ENCODE measurements around the gene TTC9C. TPM values are rescaled to one million over a fixed set of nuclear protein-coding genes. Genes with fewer than 3 reads are reported as not detected.
"Not testable (repeated sequence)": the region's sequence is repeated elsewhere in the genome, so short reads cannot be mapped to it uniquely, and the experiment has no call there.

TTC9C gene
- 10 to 100 TPM; 35.2 to 42.4 (median 38.0) TPM for polyA plus RNA-seq (ENCODE audit: insufficient read length in 3 of 3)

- peak; percentile 70 to 81 (median 72) for DNase-seq (ENCODE audit: low read depth in 3 of 3, low spot score in 2 of 3)
Observed at GRCh38 chr11:62728171-62728988, at the start of gene TTC9C. Gene TTC9C (plus strand): TSS chr11:62728486. CDS start chr11:62728849, 363 bp downstream.

GRCh38 chr11:62678770-62679696, 49.3 kb upstream of the TTC9C start, which contains the start of gene UBXN1:
Gene UBXN1 (minus strand): TSS chr11:62679073. CDS start chr11:62678923, 150 bp downstream.
- peak in 1 of 3 donors; percentile 76 for DNase-seq (ENCODE audit: low read depth in 3 of 3, low spot score in 2 of 3)

- no peak for DNase-seq (ENCODE audit: low read depth in 3 of 3, low spot score in 2 of 3)
Observed at GRCh38 chr11:62680825-62681240, 47.5 kb upstream of the TTC9C start.

- no peak for DNase-seq (ENCODE audit: low read depth in 3 of 3, low spot score in 2 of 3)
Observed at GRCh38 chr11:62682518-62682917, 45.8 kb upstream of the TTC9C start.

GRCh38 chr11:62687508-62688396, 40.5 kb upstream of the TTC9C start:
- no peak for DNase-seq (ENCODE audit: low read depth in 3 of 3, low spot score in 2 of 3)

GRCh38 chr11:62688491-62688890, 39.8 kb upstream of the TTC9C start:
- no peak for DNase-seq (ENCODE audit: low read depth in 3 of 3, low spot score in 2 of 3)

- no peak for DNase-seq (ENCODE audit: low read depth in 3 of 3, low spot score in 2 of 3)
Observed at GRCh38 chr11:62689421-62690183, 38.7 kb upstream of the TTC9C start, which contains the start of gene LRRN4CL. Gene LRRN4CL (minus strand): TSS chr11:62689530. CDS start chr11:62688508, 1,022 bp downstream.

- DNase-seq (ENCODE audit: low read depth in 3 of 3, low spot score in 2 of 3): not testable (repeated sequence)
Observed at GRCh38 chr11:62693624-62694023, 34.7 kb upstream of the TTC9C start.

GRCh38 chr11:62694455-62695167, 33.7 kb upstream of the TTC9C start:
- no peak for DNase-seq (ENCODE audit: low read depth in 3 of 3, low spot score in 2 of 3)

GRCh38 chr11:62702246-62702645, 26.0 kb upstream of the TTC9C start:
- DNase-seq (ENCODE audit: low read depth in 3 of 3, low spot score in 2 of 3): no peak

GRCh38 chr11:62703921-62704320, 24.4 kb upstream of the TTC9C start:
- not testable (repeated sequence) for DNase-seq (ENCODE audit: low read depth in 3 of 3, low spot score in 2 of 3)

- DNase-seq (ENCODE audit: low read depth in 3 of 3, low spot score in 2 of 3): no peak
Observed at GRCh38 chr11:62705413-62705812, 22.9 kb upstream of the TTC9C start.

- DNase-seq (ENCODE audit: low read depth in 3 of 3, low spot score in 2 of 3): peak in 2 of 3 donors; percentile 82 to 86
Observed at GRCh38 chr11:62705880-62706849, 22.1 kb upstream of the TTC9C start.

- no peak for DNase-seq (ENCODE audit: low read depth in 3 of 3, low spot score in 2 of 3)
Observed at GRCh38 chr11:62706850-62707247, 21.4 kb upstream of the TTC9C start.

GRCh38 chr11:62707277-62707861, 20.9 kb upstream of the TTC9C start, which contains the start of the genes BSCL2 and GNG3:
Gene BSCL2 (minus strand): TSS chr11:62707424. CDS start chr11:62707195, 229 bp downstream.
Gene GNG3 (plus strand): TSS chr11:62707676. CDS start chr11:62708296, 620 bp downstream.
- DNase-seq (ENCODE audit: low read depth in 3 of 3, low spot score in 2 of 3): peak in 1 of 3 donors; percentile 75

- no peak for DNase-seq (ENCODE audit: low read depth in 3 of 3, low spot score in 2 of 3)
Observed at GRCh38 chr11:62708392-62708791, 19.9 kb upstream of the TTC9C start.

- no peak for DNase-seq (ENCODE audit: low read depth in 3 of 3, low spot score in 2 of 3)
Observed at GRCh38 chr11:62708793-62709192, 19.5 kb upstream of the TTC9C start.

All from right renal cortex interstitium (tissue), 3 donors.